CD4-positive, alpha-beta T cell (primary cell): ENCODE data around the gene OR2K2. TPM values are rescaled to one million over a fixed set of nuclear protein-coding genes. Genes with fewer than 3 reads are reported as not detected.

Source experiments
- ATAC-seq: fragments of 200-7000 bp; cut with Tn5 transposase; one replicate; pipeline ENCODE4 v1.10.0; 2022; ENCODE audit warnings: mild to moderate bottlenecking; ENCODE audit not compliant: poor library complexity
- CTCF ChIA-PET: fragments of 350-600 bp; sonication (Branson Sonifier 250); formaldehyde crosslinking; loops from one replicate; lab custom pipeline; 2021; ENCODE audit warnings: antibody characterized with exemption, inconsistent platforms; lab: Charles Lee
- POLR2A ChIA-PET: fragments of 350-600 bp; sonication (Branson Sonifier 250); formaldehyde crosslinking; loops from one replicate; lab custom pipeline; 2021; ENCODE audit warnings: antibody characterized with exemption, inconsistent platforms; lab: Charles Lee
- DNase-seq, 14 experiments: peaks; one replicate each; pipeline ENCODE4 v3.0.0-alpha.2; 2013 to 2020; ENCODE audit warnings: mixed read lengths in 2 of 14
- H3K27ac ChIP-seq, 2 donors: one replicate each; pipeline versions ENCODE4 v1.5.1 to v1.7.0; 2013; ENCODE audit warnings: low read length in 2 of 2, low read depth in 1 of 2, mild to moderate bottlenecking in 1 of 2
- H3K27me3 ChIP-seq, 2 experiments: 1 replicate in 1 of 2; 2 replicates in 1 of 2; pipeline versions ENCODE4 v1.6.1 to v1.7.0; 2013; ENCODE audit warnings: low read length in 2 of 2, control low read depth in 1 of 2, mild to moderate bottlenecking in 1 of 2, moderate library complexity in 1 of 2; ENCODE audit not compliant: insufficient read depth in 2 of 2, control insufficient read depth in 1 of 2
- H3K36me3 ChIP-seq: one replicate; pipeline ENCODE4 v1.6.1; 2013; ENCODE audit warnings: low read length, control low read depth; ENCODE audit not compliant: insufficient read depth
- H3K4me1 ChIP-seq: one replicate; pipeline ENCODE4 v1.6.1; 2013; ENCODE audit warnings: low read length, control low read depth; ENCODE audit not compliant: insufficient read depth
- H3K4me3 ChIP-seq: one replicate; pipeline ENCODE4 v1.5.1; 2013; ENCODE audit warnings: mild to moderate bottlenecking, low read length, moderate library complexity
- H3K9me3 ChIP-seq, 2 experiments: 1 replicate in 1 of 2; 2 replicates in 1 of 2; pipeline versions ENCODE4 v1.6.1 to v1.7.0; 2013; ENCODE audit warnings: low read length in 2 of 2, mild to moderate bottlenecking in 2 of 2, control low read depth in 1 of 2, moderate library complexity in 1 of 2; ENCODE audit not compliant: control insufficient read depth in 1 of 2, insufficient read depth in 1 of 2
- H3K27ac Mint-ChIP-seq: one replicate; pipeline ENCODE4 v1.8.0; 2020; ENCODE audit warnings: mixed read lengths
- H3K27me3 Mint-ChIP-seq: one replicate; pipeline ENCODE4 v1.8.0; 2021; ENCODE audit warnings: mixed read lengths
- H3K36me3 Mint-ChIP-seq: one replicate; pipeline ENCODE4 v1.8.0; 2021; ENCODE audit warnings: low read depth, mixed read lengths
- H3K4me1 Mint-ChIP-seq: one replicate; pipeline ENCODE4 v1.8.0; 2021; ENCODE audit warnings: low read depth, mixed read lengths
- H3K4me3 Mint-ChIP-seq: one replicate; pipeline ENCODE4 v1.8.0; 2020; ENCODE audit warnings: mild to moderate bottlenecking, mixed read lengths
- H3K9me3 Mint-ChIP-seq: one replicate; pipeline ENCODE4 v1.8.0; 2020; ENCODE audit warnings: mixed read lengths
- CTCF ChIP-seq: fragments of 200-600 bp; IDR thresholded peaks from one replicate; pipeline ENCODE4 v1.8.0; 2022; ENCODE audit warnings: antibody characterized with exemption, mild to moderate bottlenecking
- intact Hi-C, 2 experiments: fragments of 100-400 bp; cut with DNase I in 1 of 2; cut with micrococcal nuclease in 1 of 2; formaldehyde crosslinking; loops; one replicate each; pipeline versions ENCODE4 v1.15.1 to v1.9.0; 2023 to 2025; cut with DNase I, micrococcal nuclease
- polyA plus RNA-seq, 2 donors: library from polyadenylated mRNA; unstranded; fragments of 120-200 nt; gene quantifications; one replicate each; pipeline ENCODE4 v1.2.1, GENCODE V29; 2013
- total RNA-seq, 174 experiments: library from RNA in 2 of 174; stranded (reverse) in 2 of 174; gene quantifications; one replicate each; pipeline ENCODE4 v1.2.3 and lab custom pipeline; 2021 to 2026

The OR2K2 gene
- total RNA-seq (not detected), total RNA-seq (lab: John Stamatoyannopoulos, UW) (0 to 0.20 (median 0) reads per million in 172 experiments)
- not detected for polyA plus RNA-seq (2013, experiment 1 of 2)
- polyA plus RNA-seq (2013, experiment 2 of 2) = not detected

GRCh38 chr9:111330124-111330523 lies at the start of gene OR2K2:
TSS of gene OR2K2 (minus strand) at chr9:111330224. CDS start at chr9:111328433, 1,791 bp downstream.
- Histone ChIP-seq H3K27ac (no peak within 1 kb of the TSS), H3K36me3 (no peaks in the 10 kb centered on the region), H3K4me3 (no peak within 1 kb of the TSS), H3K9me3 (peaks cover 0 to 4% of the 10 kb centered on the region in 2 experiments), H3K27me3 (peaks cover 0 to 8% of the 10 kb centered on the region in 2 experiments), H3K4me1 (peaks cover 5% of the 10 kb centered on the region)
- H3K36me3 Mint-ChIP-seq = no peaks in the 10 kb centered on the region
- no peaks in the 10 kb centered on the region for H3K4me1 Mint-ChIP-seq
- ChIA-PET POLR2A (no interaction called here), CTCF (no interaction called here)
- no peak for TF ChIP-seq CTCF
- intact Hi-C loops = no loop called here
- no peak within 1 kb of the TSS for H3K4me3 Mint-ChIP-seq
- H3K27ac Mint-ChIP-seq = no peak within 1 kb of the TSS
- H3K9me3 Mint-ChIP-seq = no peaks in the 10 kb centered on the region
- H3K27me3 Mint-ChIP-seq = peaks cover 15% of the 10 kb centered on the region
- ATAC-seq (no peak), DNase-seq (no peak)

GRCh38 chr9:111375817-111376564 lies 46.0 kb upstream of the OR2K2 start:
- Histone ChIP-seq H3K9me3 (no peaks in the 10 kb centered on the region), H3K27me3 (no peaks in the 10 kb centered on the region), H3K36me3 (peaks cover 55% of the 10 kb centered on the region), H3K4me3 (no peak overlapping the region), H3K4me1 (no peaks in the 10 kb centered on the region), H3K27ac (no peak overlapping the region)
- intact Hi-C loops = no loop called here
- no peak overlapping the region for H3K4me3 Mint-ChIP-seq
- TF ChIP-seq CTCF = no peak
- H3K9me3 Mint-ChIP-seq = no peaks in the 10 kb centered on the region
- no peaks in the 10 kb centered on the region for H3K27me3 Mint-ChIP-seq
- H3K4me1 Mint-ChIP-seq = no peaks in the 10 kb centered on the region
- no peak for DNase-seq
- no peak for ATAC-seq
- CTCF ChIA-PET = no interaction called here
- peaks cover 92% of the 10 kb centered on the region for H3K36me3 Mint-ChIP-seq
- POLR2A ChIA-PET = no interaction called here
- no peak overlapping the region for H3K27ac Mint-ChIP-seq

- H3K4me3 ChIP-seq = no peak overlapping the region
- intact Hi-C loops = no loop called here
- no peaks in the 10 kb centered on the region for H3K4me1 Mint-ChIP-seq
- no peak overlapping the region for H3K27ac ChIP-seq
- ATAC-seq (no peak), DNase-seq (no peak)
- TF ChIP-seq CTCF = no peak
- H3K36me3 ChIP-seq = peaks cover 60% of the 10 kb centered on the region
- H3K27me3 Mint-ChIP-seq = no peaks in the 10 kb centered on the region
- H3K27ac Mint-ChIP-seq = no peak overlapping the region
- no peak overlapping the region for H3K4me3 Mint-ChIP-seq
- H3K9me3 Mint-ChIP-seq = no peaks in the 10 kb centered on the region
- no peaks in the 10 kb centered on the region for H3K9me3 ChIP-seq
- peaks cover 93% of the 10 kb centered on the region for H3K36me3 Mint-ChIP-seq
- H3K27me3 ChIP-seq = no peaks in the 10 kb centered on the region
- no peaks in the 10 kb centered on the region for H3K4me1 ChIP-seq
- ChIA-PET CTCF (no interaction called here), POLR2A (no interaction called here)
These were observed 45.0 kb upstream of the OR2K2 start for GRCh38 chr9:111375062-111375461.
